GM12878 (cell line): ENCODE measurements around the gene HCFC1R1. TPM values are rescaled to one million over a fixed set of nuclear protein-coding genes. Genes with fewer than 3 reads are reported as not detected.

Source experiments
- ATAC-seq: fragments of 200-7000 bp; cut with Tn5 transposase; 3 replicates; pipeline ENCODE4 v1.9.1; 2020; ENCODE audit warnings: mild to moderate bottlenecking, moderate library complexity
- BruUV-seq: library from RNA; stranded (reverse); fragments of 400-500 nt; replicated peaks from 2 replicates; lab custom pipeline; 2021; lab: Mats Ljungman, UMichigan
- CTCF ChIA-PET: fragments of 300-600 bp; sonication (Branson Sonifier 250); formaldehyde crosslinking; extraction: SDS; loops from one replicate; lab custom pipeline; 2021; ENCODE audit warnings: inconsistent platforms; lab: Yijun Ruan, JAX
- POLR2A ChIA-PET: fragments of 350-600 bp; formaldehyde crosslinking; extraction: SDS; loops from one replicate; lab custom pipeline; 2021; ENCODE audit warnings: inconsistent platforms; lab: Charles Lee
- RAD21 ChIA-PET: fragments of 300-600 bp; sonication (Branson Sonifier 250); formaldehyde crosslinking; loops from one replicate; lab custom pipeline; 2023; ENCODE audit warnings: antibody characterized with exemption; ENCODE audit not compliant: unreplicated experiment; lab: Charles Lee
- SMC1A ChIA-PET: fragments of 300-600 bp; sonication (Branson Sonifier 250); formaldehyde crosslinking; loops from one replicate; lab custom pipeline; 2023; ENCODE audit not compliant: unreplicated experiment, uncharacterized antibody; lab: Charles Lee
- DNase-seq: peaks from one replicate; pipeline ENCODE4 v3.0.0-alpha.2; 2011; ENCODE audit warnings: low read depth, low spot score
- FAIRE-seq: peaks from 3 replicates; lab custom pipeline; 2011; peaks lifted over from hg19 to GRCh38; lab: Jason Lieb, UNC
- H2AFZ ChIP-seq: 2 replicates; pipeline ENCODE4 v1.6.0; 2011; ENCODE audit warnings: low read depth, low read length, control low read depth; ENCODE audit not compliant: control insufficient read depth
- H3K27ac ChIP-seq: 2 replicates; pipeline ENCODE4 v1.5.1; 2011; ENCODE audit warnings: control low read depth; ENCODE audit not compliant: control insufficient read depth, insufficient read depth
- H3K27me3 ChIP-seq, 2 experiments: replicated peaks in 1 of 2; 2 replicates each; pipeline versions ENCODE4 v1.6.0 to v1.6.1; 2011; ENCODE audit warnings: low read length in 1 of 2; ENCODE audit not compliant: control insufficient read depth in 2 of 2, insufficient read depth in 2 of 2
- H3K36me3 ChIP-seq, 2 experiments: 2 replicates each; pipeline ENCODE4 v1.5.1; 2011; ENCODE audit warnings: low read length in 1 of 2; ENCODE audit not compliant: control insufficient read depth in 2 of 2, insufficient read depth in 2 of 2
- H3K4me1 ChIP-seq: 2 replicates; pipeline ENCODE4 v1.6.1; 2011; ENCODE audit warnings: mild to moderate bottlenecking, low read length, moderate library complexity, mixed read lengths; ENCODE audit not compliant: control insufficient read depth, insufficient read depth
- H3K4me2 ChIP-seq: 2 replicates; pipeline ENCODE4 v1.6.0; 2011; ENCODE audit warnings: control low read depth; ENCODE audit not compliant: control insufficient read depth, insufficient read depth
- H3K4me3 ChIP-seq: fragments of 200-600 bp; sonication (generic); 2 replicates; pipeline ENCODE4 v1.5.1; 2016
- H3K79me2 ChIP-seq: 2 replicates; pipeline ENCODE4 v1.6.0; 2011; ENCODE audit warnings: low read length; ENCODE audit not compliant: control insufficient read depth, insufficient read depth
- H3K9ac ChIP-seq: 2 replicates; pipeline ENCODE4 v1.8.0; 2011; ENCODE audit warnings: low read length, control low read depth, mixed read lengths; ENCODE audit not compliant: control insufficient read depth, insufficient read depth
- H3K9me3 ChIP-seq: replicated peaks from 3 replicates; pipeline ENCODE4 v1.5.1; 2011; ENCODE audit warnings: mild to moderate bottlenecking, low read length; ENCODE audit not compliant: control insufficient read depth, insufficient read depth
- H4K20me1 ChIP-seq: 2 replicates; pipeline ENCODE4 v1.6.0; 2011; ENCODE audit not compliant: control insufficient read depth, insufficient read depth
- IKZF2 ChIP-seq, 2 experiments: fragments of 450-650 bp; IDR thresholded peaks; 2 replicates each; pipeline ENCODE4 v1.6.1; 2017; ENCODE audit warnings: mild to moderate bottlenecking in 2 of 2, moderate library complexity in 2 of 2
- JUNB ChIP-seq: IDR thresholded peaks from 2 replicates; pipeline ENCODE4 v1.6.1; 2016; ENCODE audit warnings: antibody characterized with exemption, mild to moderate bottlenecking
- MEF2B ChIP-seq: fragments of 450-650 bp; IDR thresholded peaks from 2 replicates; pipeline ENCODE4 v1.6.1; 2018; ENCODE audit warnings: mild to moderate bottlenecking, moderate library complexity; ENCODE audit not compliant: partially characterized antibody, poor library complexity, severe bottlenecking
- POLR2A ChIP-seq: IDR thresholded peaks from 2 replicates; pipeline ENCODE4 v1.6.1; 2011; ENCODE audit warnings: low read depth, mild to moderate bottlenecking, low read length
- SPI1 ChIP-seq: IDR thresholded peaks from 2 replicates; pipeline ENCODE4 v1.6.1; 2011; ENCODE audit warnings: low read depth, mild to moderate bottlenecking, low read length, moderate library complexity, borderline replicate concordance; ENCODE audit not compliant: insufficient read depth
- SUPT20H ChIP-seq: IDR thresholded peaks from 2 replicates; pipeline ENCODE4 v1.6.1; 2011; ENCODE audit warnings: low read depth, mild to moderate bottlenecking, low read length, moderate library complexity, borderline replicate concordance; ENCODE audit not compliant: control insufficient read depth
- YY1 ChIP-seq: IDR thresholded peaks from 2 replicates; pipeline ENCODE4 v1.6.1; 2011; ENCODE audit warnings: low read depth, mild to moderate bottlenecking, low read length
- WGBS: methylation state at CpG from one replicate; pipeline ENCODE4 v1.1.6; 2016; ENCODE audit warnings: low lambda C conversion rate; ENCODE audit not compliant: insufficient replicate concordance, insufficient coverage; ENCODE audit errors: missing lambda C conversion rate; 5-methylcytosine and 5-hydroxymethylcytosine counted together
- in situ Hi-C: fragments of 300-500 bp; cut with MboI; formaldehyde crosslinking; loops from 9 replicates; pipeline ENCODE4 v1.14.3; 2018; ENCODE audit warnings: mixed read lengths
- intact Hi-C: fragments of 100-400 bp; cut with micrococcal nuclease; formaldehyde crosslinking; loops from one replicate; pipeline ENCODE4 v1.14.2; 2022; ENCODE audit not compliant: unreplicated experiment
- polyA plus RNA-seq, 11 experiments: library from polyadenylated mRNA; depleted of rRNA in 4 of 11; unstranded in 6 of 11; stranded (reverse) in 5 of 11; fragments of >200 nt; fragmentation: Nextera tagmentation in 4 of 11; fragmentation: Illumina TruSeq in 1 of 11; extraction: Ambion mirVana in 4 of 11; extraction: Trizol in 1 of 11; gene quantifications; 1 replicate in 1 of 11; 2 replicates in 10 of 11; pipeline versions ENCODE4 v1.2.1 to v1.2.3, GENCODE V29; 2011 to 2016; ENCODE audit warnings: inconsistent platforms in 2 of 11, missing spikeins in 2 of 11, low read depth in 1 of 11
- total RNA-seq, 4 experiments: library from RNA; depleted of rRNA in 3 of 4; stranded (reverse); fragments of >200 nt in 3 of 4; fragmentation: Illumina TruSeq in 1 of 4; extraction: Trizol in 1 of 4; gene quantifications; 2 replicates each; pipeline versions ENCODE4 v1.2.1 to v1.2.3, GENCODE V29; 2013 to 2021
- TF ChIP-seq, protein P1 (sequence below): fragments of 450-650 bp; IDR thresholded peaks from 2 replicates; pipeline ENCODE4 v1.6.1; 2016; ENCODE audit warnings: mild to moderate bottlenecking

HCFC1R1 gene
- total and polyA plus RNA-seq, 10 of the 15 experiments (the other 5 are each of a cell fraction or from before 2014, with no cell fraction given) = 2.8 to 42.5 (median 20.4) TPM

DNA sequence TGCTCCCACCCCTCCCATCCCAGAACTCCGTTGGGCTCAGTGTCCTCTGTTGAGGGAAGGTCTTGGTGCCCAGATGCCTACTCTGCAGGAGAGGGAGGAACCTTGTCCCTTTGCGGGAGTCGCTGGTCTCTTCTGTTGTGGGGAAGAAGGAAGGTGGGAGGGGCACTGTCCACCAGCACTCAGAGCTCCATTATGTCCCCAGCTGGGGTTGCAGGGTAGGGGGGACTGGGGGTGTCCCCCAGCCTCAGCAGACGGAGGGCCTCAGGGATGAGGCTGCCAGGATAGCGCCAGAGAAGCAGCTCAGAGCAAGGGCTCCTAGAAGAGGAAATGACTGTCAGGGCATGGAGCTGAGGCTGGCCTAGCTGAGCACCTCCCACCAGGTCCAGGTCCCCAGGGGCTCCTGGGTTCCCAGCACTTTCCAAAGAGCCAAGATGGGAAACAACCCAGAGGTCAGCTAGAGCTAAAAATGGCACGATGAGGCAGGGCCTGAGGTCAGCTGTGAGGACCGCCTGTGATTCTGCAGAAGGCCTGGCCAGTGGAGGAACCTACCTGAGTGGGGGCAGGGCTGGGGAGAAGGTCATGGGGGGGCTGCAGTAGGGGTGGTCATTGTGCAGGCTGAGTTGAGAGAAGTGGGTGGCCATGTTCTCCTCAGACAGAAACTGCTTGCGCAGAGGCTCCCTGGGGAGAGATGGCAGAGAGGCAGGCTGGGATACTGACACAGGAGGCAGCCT is 893 bp downstream of the HCFC1R1 start:
- ChIA-PET CTCF (interaction anchor here (0.7 to 18.2 kb wide), 10 partner anchors 8 to 1328 kb away, joined by 3 to 421 read pairs (median 6); no protein-coding TSS in a partner anchor), POLR2A (interaction anchor here (0.5 to 2.4 kb wide), 6 partner anchors 16 to 127 kb away, joined by 3 to 7 read pairs (median 4); partner anchors contain the start of gene ZNF213), SMC1A (interaction anchor here (0.7 to 10.1 kb wide), 5 partner anchors 9 to 107 kb away, joined by 3 to 91 read pairs (median 4); no protein-coding TSS in a partner anchor), RAD21 (interaction anchor here (0.6 to 4.4 kb wide), 4 partner anchors 9 to 36 kb away, joined by 3 to 34 read pairs (median 6); no protein-coding TSS in a partner anchor)
- Histone ChIP-seq H3K27me3 (no peaks in the 10 kb centered on the region), H3K9ac (no peak overlapping the region), H3K4me3 (peak overlapping the region; percentile 87), H2AFZ (no peak overlapping the region), H3K9me3 (no peaks in the 10 kb centered on the region), H3K79me2 (no peaks in the 10 kb centered on the region), H3K27ac (no peak overlapping the region), H3K36me3 (peaks cover 4 to 7% of the 10 kb centered on the region in 2 experiments; a peak in 3 of 4 replicates), H4K20me1 (no peaks in the 10 kb centered on the region), H3K4me1 (peaks cover 25% of the 10 kb centered on the region), H3K4me2 (peak overlapping the region; percentile 83)
- FAIRE-seq (no peak), ATAC-seq (peak; percentile 14), DNase-seq (no peak)
- intact Hi-C loops (no loop called here), in situ Hi-C loops (no loop called here)
- TSS peak; percentile 90 for BruUV-seq
- 0 out of 2 replicates have a peak, but pooled peaks have one; percentile 19 for TF ChIP-seq YY1
- TF ChIP-seq MEF2B = peak; percentile 68
- TF ChIP-seq IKZF2 (IDR thresholded peaks at IDR 0.05) = 0 out of 4 replicates have a peak, but pooled peaks of 1 of the 2 experiments have one; percentile 11
- TF ChIP-seq POLR2A = 0 out of 2 replicates have a peak, but pooled peaks have one; percentile 23
- TF ChIP-seq, protein P1, sequence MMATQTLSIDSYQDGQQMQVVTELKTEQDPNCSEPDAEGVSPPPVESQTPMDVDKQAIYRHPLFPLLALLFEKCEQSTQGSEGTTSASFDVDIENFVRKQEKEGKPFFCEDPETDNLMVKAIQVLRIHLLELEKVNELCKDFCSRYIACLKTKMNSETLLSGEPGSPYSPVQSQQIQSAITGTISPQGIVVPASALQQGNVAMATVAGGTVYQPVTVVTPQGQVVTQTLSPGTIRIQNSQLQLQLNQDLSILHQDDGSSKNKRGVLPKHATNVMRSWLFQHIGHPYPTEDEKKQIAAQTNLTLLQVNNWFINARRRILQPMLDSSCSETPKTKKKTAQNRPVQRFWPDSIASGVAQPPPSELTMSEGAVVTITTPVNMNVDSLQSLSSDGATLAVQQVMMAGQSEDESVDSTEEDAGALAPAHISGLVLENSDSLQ = peak; percentile 67; the same call in 1 of the 2 replicates
- no peak for TF ChIP-seq JUNB
- TF ChIP-seq SUPT20H = no peak
- TF ChIP-seq SPI1 = no peak
- WGBS = 48% methylated on average over 8 of the region's 8 CpGs
